Esophagus muscularis mucosa (tissue), 4 donors: Measurements from ENCODE around the gene ATP2A3. TPM values are rescaled to one million over a fixed set of nuclear protein-coding genes. Genes with fewer than 3 reads are reported as not detected.
A peak's percentile ranks its signal among the peaks of the same experiment; 100 is the strongest.

Experiments
- DNase-seq: peaks from one replicate; pipeline ENCODE4 v3.0.0-alpha.2; 2017; ENCODE audit errors: extremely low spot score
- H3K27ac ChIP-seq, 4 donors: fragments of 200-600 bp; sonication (generic); replicated peaks in 1 of 4; 1 replicate in 3 of 4; 2 replicates in 1 of 4; pipeline ENCODE4 v1.5.1; 2016 to 2019; ENCODE audit warnings: mild to moderate bottlenecking in 1 of 4
- H3K27me3 ChIP-seq, 4 donors: fragments of 200-600 bp; sonication (generic); one replicate each; pipeline versions ENCODE4 v1.5.1 to v1.6.0; 2016 to 2019
- H3K36me3 ChIP-seq, 4 donors: fragments of 200-600 bp; sonication (generic); one replicate each; pipeline ENCODE4 v1.5.1; 2016 to 2019
- H3K4me1 ChIP-seq, 4 donors: fragments of 200-600 bp; sonication (generic); one replicate each; pipeline ENCODE4 v1.5.1; 2016 to 2019
- H3K4me3 ChIP-seq, 4 donors: fragments of 200-600 bp; sonication (generic); 1 replicate in 2 of 4; 2 replicates in 2 of 4; pipeline ENCODE4 v1.5.1; 2016 to 2019; ENCODE audit warnings: mild to moderate bottlenecking in 4 of 4, moderate library complexity in 1 of 4
- H3K9me3 ChIP-seq, 4 donors: fragments of 200-600 bp; sonication (generic); 1 replicate in 3 of 4; 2 replicates in 1 of 4; pipeline ENCODE4 v1.5.1; 2016 to 2019
- CTCF ChIP-seq, 3 experiments: fragments of 200-600 bp in 2 of 3; fragments of 450-650 bp in 1 of 3; sonication (generic) in 2 of 3; IDR thresholded peaks; one replicate each; pipeline ENCODE4 v1.5.1; 2017 to 2019; ENCODE audit warnings: antibody characterized with exemption in 3 of 3, mild to moderate bottlenecking in 2 of 3, moderate library complexity in 1 of 3
- EP300 ChIP-seq: sonication (generic); formaldehyde crosslinking; IDR thresholded peaks from one replicate; pipeline ENCODE4 v1.6.1; 2017; ENCODE audit warnings: antibody characterized with exemption
- POLR2A ChIP-seq: fragments of 450-650 bp; IDR thresholded peaks from one replicate; pipeline ENCODE4 v1.6.1; 2017; ENCODE audit warnings: antibody characterized with exemption, moderate library complexity, mild to moderate bottlenecking, low read depth
- POLR2AphosphoS5 ChIP-seq, 2 donors: sonication (generic); formaldehyde crosslinking; IDR thresholded peaks; one replicate each; pipeline ENCODE4 v1.6.1; 2017; ENCODE audit warnings: antibody characterized with exemption in 2 of 2
- WGBS: methylation state at CpG from one replicate; pipeline ENCODE4 v1.1.5; 2018; 5-methylcytosine and 5-hydroxymethylcytosine counted together
- intact Hi-C: fragments of 100-400 bp; cut with DNase I; formaldehyde crosslinking; loops from one replicate; pipeline ENCODE4 v1.15.1; 2023
- total RNA-seq, 4 donors: library from RNA; depleted of rRNA; stranded (reverse); fragments of >200 nt; gene quantifications; one replicate each; pipeline versions ENCODE4 v1.1.0 to v1.2.1, GENCODE V29; 2016

The ATP2A3 gene
- total RNA-seq, 4 donors from 2014 or later = 17.9 to 35.4 (median 24.8) TPM

GRCh38 chr17:3944485-3945388 lies 19.5 kb downstream of the ATP2A3 start:
- Histone ChIP-seq H3K9me3 (no peaks in the 10 kb centered on the region), H3K27ac (peak overlapping the region; percentile 51 to 65 (median 62)), H3K27me3 (no peaks in the 10 kb centered on the region), H3K4me3 (peak overlapping the region; percentile 51 to 57 (median 53)), H3K36me3 (peaks cover 0 to 38% (median 16%) of the 10 kb centered on the region in 4 donors), H3K4me1 (peaks cover 13 to 28% (median 24%) of the 10 kb centered on the region in 4 donors)
- DNase-seq = no peak
- 45% methylated on average over 3 of the region's 68 CpGs for WGBS
- no peak for TF ChIP-seq POLR2A
- no peak for TF ChIP-seq POLR2AphosphoS5 (IDR thresholded peaks at IDR 0.05)
- TF ChIP-seq EP300 = no peak
- no peak for TF ChIP-seq CTCF (IDR thresholded peaks at IDR 0.05)
- intact Hi-C loops = no loop called here

- intact Hi-C loops = no loop called here
- peaks cover 0 to 47% (median 19%) of the 10 kb centered on the region in 4 donors for H3K36me3 ChIP-seq
- WGBS = 88% methylated on average over 23 of the region's 23 CpGs
- no peaks in the 10 kb centered on the region for H3K27me3 ChIP-seq
- no peak overlapping the region for H3K27ac ChIP-seq
- H3K4me3 ChIP-seq = no peak overlapping the region
- no peak for DNase-seq
- TF ChIP-seq CTCF (IDR thresholded peaks at IDR 0.05) = no peak
- no peak for TF ChIP-seq EP300
- TF ChIP-seq POLR2AphosphoS5 (IDR thresholded peaks at IDR 0.05) = no peak
- TF ChIP-seq POLR2A = no peak
- no peaks in the 10 kb centered on the region for H3K9me3 ChIP-seq
- peaks cover 13 to 28% (median 24%) of the 10 kb centered on the region in 4 donors for H3K4me1 ChIP-seq
Observed at GRCh38 chr17:3943240-3943891, 20.9 kb downstream of the ATP2A3 start.

GRCh38 chr17:3940965-3941698 lies 23.1 kb downstream of the ATP2A3 start:
- TF ChIP-seq POLR2AphosphoS5 (IDR thresholded peaks at IDR 0.05) (no peak), POLR2A (no peak), EP300 (no peak), CTCF (IDR thresholded peaks at IDR 0.05) (no peak)
- Histone ChIP-seq H3K27me3 (no peaks in the 10 kb centered on the region), H3K4me3 (no peak overlapping the region), H3K36me3 (peaks cover 6 to 53% (median 30%) of the 10 kb centered on the region in 4 donors), H3K27ac (no peak overlapping the region), H3K4me1 (peaks cover 13 to 28% (median 24%) of the 10 kb centered on the region in 4 donors), H3K9me3 (no peaks in the 10 kb centered on the region)
- intact Hi-C loops = no loop called here
- 86% methylated on average over 5 of the region's 48 CpGs for WGBS
- no peak for DNase-seq

- WGBS = 97% methylated on average over 11 of the region's 17 CpGs
- H3K27ac ChIP-seq = no peak overlapping the region
- H3K9me3 ChIP-seq = no peaks in the 10 kb centered on the region
- peaks cover 6 to 65% (median 35%) of the 10 kb centered on the region in 4 donors for H3K36me3 ChIP-seq
- no peak overlapping the region for H3K4me3 ChIP-seq
- no peaks in the 10 kb centered on the region for H3K4me1 ChIP-seq
- no peak for DNase-seq
- intact Hi-C loops = loop anchor here (5.0 to 10.0 kb wide), 2 partner anchors 65 to 137 kb away; no protein-coding TSS in a partner anchor
- H3K27me3 ChIP-seq = no peaks in the 10 kb centered on the region
- no peak for TF ChIP-seq EP300
- no peak for TF ChIP-seq POLR2AphosphoS5 (IDR thresholded peaks at IDR 0.05)
- no peak for TF ChIP-seq POLR2A
- no peak for TF ChIP-seq CTCF (IDR thresholded peaks at IDR 0.05)
Observed at GRCh38 chr17:3937359-3937758, 26.9 kb downstream of the ATP2A3 start.
